IPS-15b (cell line): ENCODE measurements around the gene DUXB.

Experiments used
- H3K27me3 ChIP-seq: one replicate; pipeline ENCODE4 v1.6.1; 2013; ENCODE audit warnings: low read length; ENCODE audit not compliant: control insufficient read depth, insufficient read depth
- H3K36me3 ChIP-seq: one replicate; pipeline ENCODE4 v1.6.1; 2013; ENCODE audit warnings: low read length; ENCODE audit not compliant: control insufficient read depth, insufficient read depth
- H3K4me1 ChIP-seq: one replicate; pipeline ENCODE4 v1.6.1; 2013; ENCODE audit warnings: mild to moderate bottlenecking, low read length; ENCODE audit not compliant: control insufficient read depth, insufficient read depth
- H3K4me3 ChIP-seq: one replicate; pipeline ENCODE4 v1.5.1; 2013; ENCODE audit warnings: low read depth, low read length
- H3K9ac ChIP-seq: one replicate; pipeline ENCODE4 v1.6.1; 2013; ENCODE audit warnings: low read depth, mild to moderate bottlenecking, low read length
- H3K9me3 ChIP-seq: one replicate; pipeline ENCODE4 v1.6.1; 2013; ENCODE audit warnings: mild to moderate bottlenecking, low read length; ENCODE audit not compliant: control insufficient read depth, insufficient read depth

Gene DUXB

DNA sequence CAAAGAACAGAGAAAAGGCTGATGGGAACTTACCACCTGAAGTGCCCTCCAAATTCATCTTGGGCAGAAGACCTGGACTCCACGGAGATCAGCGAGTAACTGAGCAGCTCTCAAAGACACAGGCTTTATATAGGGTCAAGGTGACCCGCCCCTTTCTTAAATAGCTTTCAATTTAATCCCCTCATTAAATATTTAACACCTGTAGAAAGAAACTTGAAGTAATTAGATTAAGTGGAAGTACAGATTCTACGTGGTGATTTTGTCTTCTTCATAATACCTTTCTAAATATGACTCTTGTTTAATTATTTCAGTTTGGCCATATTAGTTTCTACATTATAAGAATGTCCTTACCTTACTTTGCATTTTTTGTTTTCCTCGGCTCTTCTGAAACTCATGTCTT lies at the start of gene DUXB:
TSS of gene DUXB (minus strand) at position 101 of the 400 bp plus-strand sequence. CDS start at position 58, 43 bp downstream.
- Histone ChIP-seq H3K9ac (no peak within 1 kb of the TSS), H3K4me3 (no peak within 1 kb of the TSS), H3K36me3 (no peaks in the 10 kb centered on the region)

GRCh38 chr16:75750528-75750927 lies 49.3 kb upstream of the DUXB start:
- Histone ChIP-seq H3K9ac (no peak overlapping the region), H3K9me3 (no peaks in the 10 kb centered on the region), H3K4me3 (no peak overlapping the region), H3K4me1 (no peaks in the 10 kb centered on the region), H3K27me3 (no peaks in the 10 kb centered on the region), H3K36me3 (no peaks in the 10 kb centered on the region)

More for the DNA sequence above, at the start of gene DUXB:
- H3K4me1 ChIP-seq = peaks cover 10% of the 10 kb centered on the region
- no peaks in the 10 kb centered on the region for H3K9me3 ChIP-seq
- no peaks in the 10 kb centered on the region for H3K27me3 ChIP-seq

DNA sequence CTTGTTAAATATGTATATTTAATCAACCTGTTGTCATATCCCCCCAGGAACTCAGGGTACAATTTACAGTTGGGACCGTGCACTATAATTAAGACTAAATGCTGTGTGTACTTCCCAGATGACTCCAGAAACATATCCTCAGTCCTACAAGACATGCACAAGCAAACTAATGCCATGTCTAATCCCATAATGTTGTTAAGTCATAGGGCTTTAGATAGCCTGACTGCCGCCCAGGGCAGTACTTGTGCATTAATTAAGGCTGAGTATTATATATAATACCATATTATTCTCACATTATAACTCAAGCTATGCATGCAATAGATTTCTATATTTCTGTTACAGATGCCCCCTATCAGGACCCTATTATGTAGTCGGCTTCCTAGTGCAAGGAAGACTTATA lies 45.1 kb upstream of the DUXB start:
- Histone ChIP-seq H3K4me1 (no peaks in the 10 kb centered on the region), H3K4me3 (no peak overlapping the region), H3K9ac (no peak overlapping the region), H3K36me3 (no peaks in the 10 kb centered on the region), H3K27me3 (no peaks in the 10 kb centered on the region), H3K9me3 (peaks cover 12% of the 10 kb centered on the region)

DNA sequence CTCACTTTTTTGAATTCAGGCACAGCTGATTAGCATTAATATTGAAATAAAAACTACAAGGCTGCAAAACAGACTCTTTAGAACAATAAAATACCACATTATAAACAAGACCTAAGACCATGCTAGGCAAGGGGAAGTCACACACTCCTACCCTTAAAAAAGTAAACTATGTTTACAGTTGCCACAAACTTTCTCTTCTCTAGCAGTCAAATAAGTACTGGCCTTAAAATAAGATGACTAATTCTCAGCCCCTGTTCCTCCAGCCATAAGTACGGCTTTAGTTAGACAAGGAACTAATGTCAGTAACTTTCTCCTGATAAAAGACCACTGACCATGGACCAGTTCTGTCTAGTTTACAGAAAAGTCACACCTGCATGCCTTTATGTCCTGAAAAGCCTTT lies 44.6 kb upstream of the DUXB start:
- Histone ChIP-seq H3K27me3 (no peaks in the 10 kb centered on the region), H3K4me3 (no peak overlapping the region), H3K9ac (no peak overlapping the region), H3K4me1 (no peaks in the 10 kb centered on the region), H3K9me3 (peaks cover 13% of the 10 kb centered on the region), H3K36me3 (no peaks in the 10 kb centered on the region)

DNA sequence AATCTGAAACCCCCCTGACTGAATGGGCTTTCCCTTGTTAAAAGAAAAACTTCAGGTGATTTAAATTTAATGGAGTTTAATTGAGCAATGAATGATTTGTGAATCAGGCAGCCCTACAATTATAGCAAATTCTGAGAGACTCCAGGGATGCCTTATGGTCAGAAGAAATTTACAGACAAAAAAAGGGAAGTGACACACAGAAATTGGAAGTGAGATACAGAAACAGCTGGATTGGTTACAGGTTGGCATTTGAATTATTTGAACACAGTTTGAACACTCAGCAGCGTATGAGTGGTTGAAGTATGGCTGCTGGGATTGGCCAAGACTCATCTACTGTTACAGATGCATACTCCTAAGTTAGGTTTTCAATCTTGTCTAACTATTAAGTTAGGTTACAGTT lies 44.0 kb upstream of the DUXB start:
- Histone ChIP-seq H3K4me1 (no peaks in the 10 kb centered on the region), H3K36me3 (no peaks in the 10 kb centered on the region), H3K9me3 (peaks cover 15% of the 10 kb centered on the region), H3K27me3 (no peaks in the 10 kb centered on the region), H3K4me3 (no peak overlapping the region), H3K9ac (no peak overlapping the region)

GRCh38 chr16:75742424-75743047 lies 41.3 kb upstream of the DUXB start:
- H3K4me1 ChIP-seq = no peaks in the 10 kb centered on the region
- H3K27me3 ChIP-seq = no peaks in the 10 kb centered on the region
- no peak overlapping the region for H3K9ac ChIP-seq
- H3K9me3 ChIP-seq = peaks cover 15% of the 10 kb centered on the region
- no peak overlapping the region for H3K4me3 ChIP-seq
- H3K36me3 ChIP-seq = no peaks in the 10 kb centered on the region

- H3K27me3 ChIP-seq = no peaks in the 10 kb centered on the region
- no peaks in the 10 kb centered on the region for H3K36me3 ChIP-seq
- no peaks in the 10 kb centered on the region for H3K4me1 ChIP-seq
- no peak overlapping the region for H3K4me3 ChIP-seq
- H3K9ac ChIP-seq = no peak overlapping the region
- H3K9me3 ChIP-seq = no peaks in the 10 kb centered on the region
These were observed 32.3 kb upstream of the DUXB start for GRCh38 chr16:75733305-75734211.

DNA sequence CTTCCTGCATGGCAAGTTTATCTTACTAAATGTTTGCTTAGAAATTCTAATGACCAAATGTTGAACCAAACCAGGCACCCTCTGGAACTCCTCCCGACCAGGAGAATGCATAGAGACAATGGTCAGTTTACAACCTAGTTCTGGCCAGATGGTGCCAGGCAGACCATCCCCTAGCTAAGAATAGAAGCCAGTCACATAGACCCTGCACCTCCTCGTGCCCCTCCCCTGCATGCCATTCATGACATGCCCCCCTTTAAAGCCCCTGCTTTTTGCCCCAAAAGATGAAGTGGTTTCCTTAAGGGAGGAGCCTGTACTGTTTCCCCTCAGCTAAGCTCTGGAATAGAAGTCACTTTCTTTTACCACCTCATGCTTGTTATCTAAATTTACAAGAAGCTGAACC lies 31.6 kb upstream of the DUXB start:
- H3K4me3 ChIP-seq = no peak overlapping the region
- no peaks in the 10 kb centered on the region for H3K4me1 ChIP-seq
- H3K36me3 ChIP-seq = no peaks in the 10 kb centered on the region
- H3K27me3 ChIP-seq = no peaks in the 10 kb centered on the region
- H3K9ac ChIP-seq = no peak overlapping the region
- no peaks in the 10 kb centered on the region for H3K9me3 ChIP-seq

DNA sequence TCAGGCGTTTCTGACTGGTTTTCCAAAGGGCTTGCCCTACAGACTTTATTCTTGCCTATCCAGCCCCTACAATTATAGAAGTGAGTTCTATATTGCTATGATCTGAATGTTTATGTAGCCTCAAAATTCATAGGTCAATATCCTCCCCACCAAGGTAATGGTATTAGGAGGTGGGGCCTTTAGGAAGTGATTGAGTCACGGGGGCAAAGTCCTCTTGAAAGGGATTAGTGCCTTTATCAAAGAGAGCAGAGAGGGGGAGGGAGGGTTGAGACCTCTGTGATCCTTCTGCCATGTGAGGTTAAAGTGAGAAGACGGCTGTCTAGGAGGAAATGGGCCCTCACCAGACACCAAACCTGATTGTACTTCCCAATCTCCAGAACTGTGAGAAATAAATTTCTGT lies 26.0 kb upstream of the DUXB start:
- no peaks in the 10 kb centered on the region for H3K27me3 ChIP-seq
- no peak overlapping the region for H3K4me3 ChIP-seq
- no peaks in the 10 kb centered on the region for H3K4me1 ChIP-seq
- H3K9me3 ChIP-seq = no peaks in the 10 kb centered on the region
- no peak overlapping the region for H3K9ac ChIP-seq
- H3K36me3 ChIP-seq = no peaks in the 10 kb centered on the region

- no peak within 1 kb of the TSS for H3K4me3 ChIP-seq
- no peaks in the 10 kb centered on the region for H3K36me3 ChIP-seq
- H3K9me3 ChIP-seq = no peaks in the 10 kb centered on the region
- no peaks in the 10 kb centered on the region for H3K27me3 ChIP-seq
- no peak within 1 kb of the TSS for H3K9ac ChIP-seq
- no peaks in the 10 kb centered on the region for H3K4me1 ChIP-seq
These were observed 25.1 kb upstream of the DUXB start, which contains the start of gene CPHXL for GRCh38 chr16:75726390-75726789. TSS of gene CPHXL (minus strand) at chr16:75726490. CDS start at chr16:75726442, 48 bp downstream.

GRCh38 chr16:75718452-75718851 lies 17.2 kb upstream of the DUXB start:
- no peak overlapping the region for H3K4me3 ChIP-seq
- no peaks in the 10 kb centered on the region for H3K36me3 ChIP-seq
- no peak overlapping the region for H3K9ac ChIP-seq
- no peaks in the 10 kb centered on the region for H3K4me1 ChIP-seq
- peaks cover 5% of the 10 kb centered on the region for H3K9me3 ChIP-seq
- H3K27me3 ChIP-seq = no peaks in the 10 kb centered on the region

- Histone ChIP-seq H3K9ac (no peak overlapping the region), H3K4me1 (no peaks in the 10 kb centered on the region), H3K9me3 (peaks cover 6% of the 10 kb centered on the region), H3K27me3 (no peaks in the 10 kb centered on the region), H3K4me3 (no peak overlapping the region), H3K36me3 (no peaks in the 10 kb centered on the region)
These were observed 13.4 kb upstream of the DUXB start for GRCh38 chr16:75714661-75715060.
